Measurements from ENCODE around the gene PRCP.

DNA sequence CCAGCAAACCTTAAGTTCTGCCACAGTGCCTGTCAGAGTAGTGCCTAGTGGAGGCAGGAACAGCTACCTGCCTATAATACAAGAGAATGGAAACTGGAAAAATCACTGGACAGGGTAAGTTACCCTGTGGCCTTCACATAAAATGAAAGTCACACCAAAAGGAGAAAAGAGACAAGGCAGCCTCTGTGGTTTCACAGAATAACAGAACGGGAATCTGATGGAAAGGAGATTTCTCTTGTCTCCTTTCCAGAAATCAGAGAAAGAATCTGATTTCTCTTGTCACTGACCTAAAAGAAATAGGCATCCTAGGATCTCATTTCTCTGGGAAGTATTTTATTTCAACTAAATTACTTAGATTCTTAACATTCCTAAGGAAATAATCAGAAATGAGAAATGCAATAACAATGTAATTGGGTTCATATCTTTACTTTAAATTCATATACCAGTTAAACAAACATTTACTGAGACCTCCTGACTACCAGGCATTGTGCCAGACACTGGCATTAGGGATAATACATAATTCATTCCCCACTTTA, 41.6 kb downstream of the PRCP start:
- TF ChIP-seq, protein P1, sequence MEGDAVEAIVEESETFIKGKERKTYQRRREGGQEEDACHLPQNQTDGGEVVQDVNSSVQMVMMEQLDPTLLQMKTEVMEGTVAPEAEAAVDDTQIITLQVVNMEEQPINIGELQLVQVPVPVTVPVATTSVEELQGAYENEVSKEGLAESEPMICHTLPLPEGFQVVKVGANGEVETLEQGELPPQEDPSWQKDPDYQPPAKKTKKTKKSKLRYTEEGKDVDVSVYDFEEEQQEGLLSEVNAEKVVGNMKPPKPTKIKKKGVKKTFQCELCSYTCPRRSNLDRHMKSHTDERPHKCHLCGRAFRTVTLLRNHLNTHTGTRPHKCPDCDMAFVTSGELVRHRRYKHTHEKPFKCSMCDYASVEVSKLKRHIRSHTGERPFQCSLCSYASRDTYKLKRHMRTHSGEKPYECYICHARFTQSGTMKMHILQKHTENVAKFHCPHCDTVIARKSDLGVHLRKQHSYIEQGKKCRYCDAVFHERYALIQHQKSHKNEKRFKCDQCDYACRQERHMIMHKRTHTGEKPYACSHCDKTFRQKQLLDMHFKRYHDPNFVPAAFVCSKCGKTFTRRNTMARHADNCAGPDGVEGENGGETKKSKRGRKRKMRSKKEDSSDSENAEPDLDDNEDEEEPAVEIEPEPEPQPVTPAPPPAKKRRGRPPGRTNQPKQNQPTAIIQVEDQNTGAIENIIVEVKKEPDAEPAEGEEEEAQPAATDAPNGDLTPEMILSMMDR (IDR thresholded peaks at IDR 0.05), result no peak
- TF ChIP-seq EZH2 (IDR thresholded peaks at IDR 0.05; ENCODE audit: borderline replicate concordance, insufficient read depth, low read depth, low read length, poor library complexity, severe bottlenecking), result no peak

Data from B cell (primary cell).